GM21423 (cell line): ENCODE results near the gene LOX.
A peak's percentile ranks its signal among the peaks of the same experiment; 100 is the strongest.

ENCODE experiments used
- ATAC-seq: cut with Tn5 transposase; IDR thresholded peaks from one replicate; pipeline ENCODE4 v1.9.1; 2021; ENCODE audit warnings: mild to moderate bottlenecking, moderate library complexity; ENCODE audit not compliant: unreplicated experiment

Gene LOX

GRCh38 chr5:122078116-122079110 lies at the start of gene LOX:
Gene LOX, minus strand, starts transcription at chr5:122078259. Its CDS starts 274 bp downstream, at chr5:122077985.
- ATAC-seq: no peak

GRCh38 chr5:122126756-122127321 lies 48.8 kb upstream of the LOX start:
- ATAC-seq: no peak

GRCh38 chr5:122126177-122126755 lies 48.2 kb upstream of the LOX start:
- ATAC-seq: no peak

GRCh38 chr5:122124766-122125165 lies 46.7 kb upstream of the LOX start:
- no peak for ATAC-seq

GRCh38 chr5:122121479-122122465 lies 43.7 kb upstream of the LOX start:
- ATAC-seq: no peak

- ATAC-seq: no peak
These were observed 42.9 kb upstream of the LOX start for GRCh38 chr5:122120957-122121356.

GRCh38 chr5:122120493-122120892 lies 42.4 kb upstream of the LOX start:
- no peak for ATAC-seq

- no peak for ATAC-seq
These were observed 41.1 kb upstream of the LOX start for GRCh38 chr5:122119205-122119604.

- ATAC-seq: no peak
These were observed 40.4 kb upstream of the LOX start for GRCh38 chr5:122118356-122118948.

- ATAC-seq: no peak
These were observed 36.4 kb upstream of the LOX start for GRCh38 chr5:122114501-122114900.

GRCh38 chr5:122112733-122113558 lies 34.9 kb upstream of the LOX start:
- ATAC-seq: no peak

- no peak for ATAC-seq
These were observed 34.0 kb upstream of the LOX start for GRCh38 chr5:122112063-122112462.

GRCh38 chr5:122111460-122111859 lies 33.4 kb upstream of the LOX start:
- ATAC-seq: no peak

- no peak for ATAC-seq
These were observed 32.9 kb upstream of the LOX start for GRCh38 chr5:122110987-122111386.

- no peak for ATAC-seq
These were observed 29.0 kb upstream of the LOX start for GRCh38 chr5:122107016-122107415.

GRCh38 chr5:122105909-122106308 lies 27.9 kb upstream of the LOX start:
- no peak for ATAC-seq

GRCh38 chr5:122102825-122103224 lies 24.8 kb upstream of the LOX start:
- ATAC-seq: no peak

- ATAC-seq: peak; percentile 67
These were observed 23.7 kb upstream of the LOX start for GRCh38 chr5:122101636-122102285.
